HG02571 (cell line): Measurements from ENCODE around the gene NEU3.
"Not testable (repeated sequence)": the region's sequence is repeated elsewhere in the genome, so short reads cannot be mapped to it uniquely, and the experiment has no call there.

Experiments
- ATAC-seq: cut with Tn5 transposase; IDR thresholded peaks from one replicate; pipeline ENCODE4 v1.9.1; 2021; ENCODE audit warnings: mild to moderate bottlenecking, moderate library complexity; ENCODE audit not compliant: unreplicated experiment

The NEU3 gene

DNA sequence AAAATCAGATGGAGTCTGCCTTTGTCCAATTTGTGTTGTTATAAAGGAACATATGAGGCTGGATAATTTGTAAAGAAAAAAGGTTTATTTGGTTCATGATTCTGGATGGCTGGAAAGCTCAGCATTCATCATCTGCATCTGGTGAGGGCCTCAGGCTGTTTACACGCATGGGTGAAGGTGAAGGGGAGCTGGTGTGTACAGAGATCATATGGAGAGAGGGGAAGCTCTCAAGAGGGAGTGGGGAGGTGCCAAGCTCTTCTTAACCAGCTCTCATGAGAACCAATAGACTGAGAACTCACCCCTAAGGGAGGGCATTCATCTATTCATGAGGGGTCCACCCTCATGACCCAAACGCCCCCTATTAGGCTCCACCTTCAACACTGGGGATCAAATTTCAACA is 40.0 kb downstream of the NEU3 start:
- no peak for ATAC-seq

DNA sequence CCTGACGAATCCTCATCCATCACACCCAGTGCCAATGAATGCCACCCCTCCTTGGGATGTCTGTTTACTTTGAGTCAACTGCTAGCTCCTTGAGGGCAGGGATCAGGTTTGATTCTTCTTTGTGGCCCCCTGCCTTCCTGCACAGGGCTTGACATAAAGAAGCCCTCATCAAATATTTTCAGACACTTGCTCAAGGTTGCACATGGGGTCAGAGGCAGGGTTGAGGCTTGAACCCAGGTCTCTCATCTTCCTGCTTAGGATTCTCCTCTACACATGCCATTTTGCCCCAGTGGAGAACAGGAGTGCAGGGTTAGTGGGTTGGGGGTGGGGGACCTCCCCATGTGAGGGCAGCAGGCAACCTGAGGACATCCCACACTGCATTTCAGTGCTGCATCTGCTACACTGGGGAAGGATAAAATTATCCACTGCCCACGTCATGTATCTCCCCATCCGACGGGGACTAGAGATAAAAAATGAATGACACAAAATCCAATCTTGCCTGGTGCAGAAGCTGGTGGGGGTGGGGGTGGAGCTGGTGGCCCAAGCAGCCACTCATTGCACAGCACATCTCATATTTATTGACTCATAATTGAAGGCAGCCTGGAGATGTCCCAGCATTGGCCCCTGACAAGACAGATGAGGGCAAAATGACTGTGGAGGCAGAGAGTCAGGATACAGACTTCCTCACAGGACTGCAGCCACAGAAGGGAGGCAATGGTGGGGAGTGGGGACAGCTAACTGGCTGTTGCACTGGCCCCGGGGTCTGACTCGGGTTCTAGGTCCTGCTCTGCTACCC is 41.3 kb downstream of the NEU3 start:
- no peak for ATAC-seq

DNA sequence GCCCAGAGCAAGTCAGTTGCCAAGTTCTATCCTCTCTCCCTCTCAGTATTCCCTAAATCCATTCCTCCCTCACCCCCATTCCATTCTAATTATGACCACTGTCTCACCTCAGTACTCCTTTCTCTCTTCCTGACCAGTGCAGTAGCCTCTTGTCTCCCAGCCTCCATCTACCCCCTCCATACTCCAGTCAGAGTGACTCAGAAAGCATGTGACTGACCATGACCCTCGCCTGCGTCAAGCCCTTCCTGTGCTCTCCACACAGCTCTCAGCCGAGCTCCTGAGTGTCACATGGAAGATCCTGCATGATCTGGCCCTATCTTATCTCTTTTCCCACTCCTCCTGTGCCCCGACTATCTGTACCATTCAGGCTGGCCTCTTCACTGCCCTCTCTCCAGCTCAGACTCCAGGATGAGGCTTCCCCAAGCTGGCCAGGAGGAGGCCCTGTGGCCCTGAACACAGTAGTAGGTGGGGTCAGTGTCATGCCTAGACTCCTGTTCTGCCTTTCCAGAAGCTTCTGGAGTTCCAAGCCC is 42.6 kb downstream of the NEU3 start:
- no peak for ATAC-seq

DNA sequence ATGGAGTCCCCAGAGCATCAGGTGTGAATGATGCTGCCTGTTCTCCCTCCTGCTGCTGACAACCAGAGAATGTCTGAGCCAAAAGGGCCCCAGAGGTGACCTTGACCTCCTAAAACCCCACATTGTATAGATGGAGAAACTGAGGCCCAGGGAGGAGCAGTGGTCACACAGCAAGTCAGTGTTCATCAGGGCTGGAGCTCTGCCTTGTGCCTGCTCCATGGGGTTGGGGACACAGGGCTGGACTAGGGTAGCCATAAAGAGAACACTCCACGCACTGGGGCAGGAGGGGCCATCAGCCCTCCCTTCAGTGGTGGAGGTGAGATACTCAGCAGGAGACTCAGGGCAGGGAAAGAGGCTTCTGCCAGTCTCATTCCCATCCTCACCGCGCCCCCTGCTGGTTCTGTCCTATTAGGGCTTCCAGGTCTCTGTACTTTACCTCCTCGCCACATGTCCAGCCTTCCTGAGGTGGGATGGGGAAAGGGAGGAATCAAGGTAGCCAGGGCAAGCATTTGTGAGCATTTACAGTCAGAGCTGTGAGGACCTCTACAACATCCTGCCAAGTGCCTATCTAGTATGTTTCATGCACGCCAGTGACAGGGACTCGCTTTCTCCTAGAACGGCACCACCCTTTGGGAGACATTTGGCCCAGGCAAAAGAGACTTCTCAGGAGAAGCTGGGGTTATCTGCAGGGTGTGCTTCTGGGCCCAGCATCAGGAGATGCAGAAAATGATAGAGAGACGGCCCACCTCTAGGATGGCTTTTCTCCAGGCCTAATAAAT is 43.2 kb downstream of the NEU3 start:
- no peak for ATAC-seq

DNA sequence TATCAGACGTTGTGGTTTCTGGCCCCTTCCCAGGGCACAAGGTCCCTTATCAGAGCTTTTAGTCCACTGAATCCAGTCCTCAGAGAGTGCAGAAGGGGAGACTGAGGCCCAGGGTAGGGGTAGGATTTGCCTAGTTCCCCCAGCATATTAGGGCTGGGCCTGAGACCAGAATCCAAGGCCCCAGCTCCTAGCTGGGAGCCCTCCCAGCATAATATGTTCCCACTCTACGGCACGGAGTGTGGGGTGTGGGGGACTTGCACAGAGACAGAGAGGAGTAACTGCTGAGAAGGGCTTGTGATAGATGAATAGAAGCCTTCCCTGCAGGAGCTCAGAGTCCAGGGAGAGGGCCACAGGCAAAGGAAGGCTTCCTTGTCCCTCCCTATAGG is 43.8 kb downstream of the NEU3 start:
- no peak for ATAC-seq

DNA sequence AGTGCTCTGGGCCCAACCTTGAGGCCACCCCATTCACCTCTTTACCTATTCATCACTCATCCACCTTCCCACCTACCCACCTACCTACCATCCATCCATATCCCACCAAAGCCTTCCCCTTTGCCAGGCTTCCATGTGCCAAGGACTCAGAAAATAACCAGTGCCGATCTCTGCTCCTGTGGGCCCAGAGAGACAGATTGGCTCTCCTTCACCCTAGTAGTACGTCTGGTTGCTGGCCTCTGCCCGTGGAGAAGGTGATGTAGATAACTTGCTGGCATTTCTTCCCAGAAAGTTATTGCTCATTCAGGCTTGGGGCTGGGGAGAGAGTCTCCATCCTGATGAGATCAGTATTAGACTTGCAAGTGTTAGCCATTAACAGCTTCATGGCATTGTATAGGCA is 45.2 kb downstream of the NEU3 start:
- ATAC-seq = no peak

DNA sequence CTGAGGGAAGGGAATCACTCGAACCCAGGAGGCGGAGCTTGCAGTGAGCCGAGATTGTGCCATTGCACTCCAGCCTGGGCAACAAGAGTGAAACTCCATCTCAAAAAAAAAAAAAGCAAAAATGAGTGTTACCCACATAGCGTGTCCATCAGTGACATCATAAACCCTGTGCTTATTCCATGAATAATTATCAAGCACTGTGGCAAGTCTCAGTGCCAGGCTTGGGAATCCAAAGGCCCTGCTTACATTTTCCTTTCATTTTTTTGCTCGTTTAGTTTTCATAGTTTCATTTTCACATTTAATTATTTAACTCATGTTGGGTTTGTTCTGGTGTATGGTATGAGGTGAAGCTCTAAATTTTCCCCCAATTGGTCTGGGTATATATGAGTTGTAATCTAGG is 46.5 kb downstream of the NEU3 start:
- ATAC-seq = no peak

DNA sequence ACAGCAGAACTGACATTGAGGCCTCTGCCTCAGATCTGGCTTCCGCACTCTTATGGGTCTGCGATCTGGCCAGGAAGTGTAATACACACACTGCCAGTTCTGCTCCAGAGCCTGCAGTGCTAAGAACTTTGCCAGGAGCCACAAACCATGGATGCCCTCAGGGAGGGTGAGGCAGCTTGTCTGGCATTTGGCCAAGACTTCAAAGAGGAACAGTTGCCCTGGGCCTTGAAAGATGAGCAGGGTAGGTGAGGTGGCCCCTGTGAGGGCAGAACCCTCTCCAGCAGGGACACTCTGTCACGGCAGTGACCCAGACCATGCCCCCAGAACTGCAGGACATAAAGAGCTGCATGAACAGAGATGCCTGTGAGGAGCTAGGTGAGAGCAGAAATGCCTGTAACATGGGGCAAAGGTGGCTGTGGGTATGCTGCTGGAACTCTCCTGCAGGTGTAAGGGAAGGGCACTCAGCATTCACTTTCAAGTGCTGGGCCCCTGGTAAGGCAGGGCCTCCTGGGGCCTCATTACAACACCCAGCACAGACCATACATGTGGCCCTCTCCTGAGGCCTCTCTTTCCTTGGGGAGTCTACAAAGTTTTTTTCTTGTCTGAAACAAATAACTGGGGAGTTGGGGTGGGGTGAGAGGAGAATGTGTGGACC is 47.3 kb downstream of the NEU3 start:
- ATAC-seq = no peak

DNA sequence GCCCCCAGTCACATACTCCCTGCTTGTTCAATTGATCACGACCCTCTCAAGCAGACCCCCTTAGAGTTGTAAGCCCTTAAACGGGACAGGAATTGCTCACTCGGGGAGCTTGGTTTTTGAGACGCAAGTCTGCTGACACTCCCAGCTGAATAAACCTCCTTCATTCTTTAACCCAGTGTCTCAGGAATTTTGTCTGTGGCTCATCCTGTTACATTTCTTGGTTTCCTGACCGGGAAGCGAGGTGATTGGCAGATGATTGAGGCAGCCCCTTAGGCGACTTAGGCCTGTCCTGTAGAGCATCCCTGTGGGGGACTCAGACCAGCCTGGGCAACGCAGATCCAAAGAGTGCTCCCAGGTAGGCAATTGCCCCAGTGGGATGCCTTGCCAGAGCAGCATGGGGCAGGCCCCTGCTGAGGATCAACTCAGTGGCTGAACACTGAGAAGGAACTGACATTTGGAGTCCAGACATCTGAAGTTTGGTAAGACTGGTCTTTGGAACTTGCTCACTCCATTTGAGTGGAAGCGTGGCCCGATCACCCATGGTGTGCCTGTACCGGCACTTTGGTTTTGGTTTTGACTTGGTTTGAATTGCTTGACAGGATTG is 51.5 kb downstream of the NEU3 start:
- no peak for ATAC-seq

DNA sequence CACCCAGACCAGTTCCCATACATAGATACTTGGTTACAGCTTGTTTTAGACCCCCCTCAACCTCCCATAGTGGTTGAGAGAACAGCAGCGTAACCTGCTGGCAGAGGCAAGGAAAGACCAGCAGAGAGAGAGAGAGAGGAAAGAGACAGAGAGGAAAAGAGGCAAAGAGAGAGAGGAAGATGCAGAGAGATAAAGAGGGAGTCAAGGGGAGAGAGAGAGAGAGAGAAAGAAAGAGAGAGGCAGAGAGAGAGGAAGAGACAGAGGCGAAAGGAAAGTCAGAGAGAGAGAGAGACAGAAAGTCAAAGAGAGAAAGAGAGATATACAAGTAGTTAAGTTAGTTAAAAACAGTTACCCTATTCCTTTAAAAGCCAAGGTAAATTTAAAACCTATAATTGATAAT is 52.5 kb downstream of the NEU3 start:
- ATAC-seq = no peak

DNA sequence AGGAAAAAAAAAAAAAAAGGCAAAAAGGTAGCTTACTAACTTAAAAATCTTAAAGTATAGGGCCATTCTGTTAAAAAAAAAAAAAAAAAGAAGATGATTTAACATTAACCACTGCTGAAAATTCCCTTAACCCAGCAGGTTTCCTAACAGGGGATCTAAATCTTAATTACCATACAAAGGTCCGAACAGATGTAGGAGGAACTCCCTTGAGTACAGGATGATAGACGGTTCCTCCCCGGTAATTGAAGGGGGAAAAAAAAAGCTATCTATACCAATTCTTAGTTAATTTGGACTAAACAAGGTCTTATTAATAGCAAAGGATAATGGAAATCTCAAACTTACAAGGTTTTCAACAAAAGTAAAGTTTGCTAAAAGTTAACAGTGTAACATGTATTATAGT is 53.1 kb downstream of the NEU3 start:
- ATAC-seq = not testable (repeated sequence)

DNA sequence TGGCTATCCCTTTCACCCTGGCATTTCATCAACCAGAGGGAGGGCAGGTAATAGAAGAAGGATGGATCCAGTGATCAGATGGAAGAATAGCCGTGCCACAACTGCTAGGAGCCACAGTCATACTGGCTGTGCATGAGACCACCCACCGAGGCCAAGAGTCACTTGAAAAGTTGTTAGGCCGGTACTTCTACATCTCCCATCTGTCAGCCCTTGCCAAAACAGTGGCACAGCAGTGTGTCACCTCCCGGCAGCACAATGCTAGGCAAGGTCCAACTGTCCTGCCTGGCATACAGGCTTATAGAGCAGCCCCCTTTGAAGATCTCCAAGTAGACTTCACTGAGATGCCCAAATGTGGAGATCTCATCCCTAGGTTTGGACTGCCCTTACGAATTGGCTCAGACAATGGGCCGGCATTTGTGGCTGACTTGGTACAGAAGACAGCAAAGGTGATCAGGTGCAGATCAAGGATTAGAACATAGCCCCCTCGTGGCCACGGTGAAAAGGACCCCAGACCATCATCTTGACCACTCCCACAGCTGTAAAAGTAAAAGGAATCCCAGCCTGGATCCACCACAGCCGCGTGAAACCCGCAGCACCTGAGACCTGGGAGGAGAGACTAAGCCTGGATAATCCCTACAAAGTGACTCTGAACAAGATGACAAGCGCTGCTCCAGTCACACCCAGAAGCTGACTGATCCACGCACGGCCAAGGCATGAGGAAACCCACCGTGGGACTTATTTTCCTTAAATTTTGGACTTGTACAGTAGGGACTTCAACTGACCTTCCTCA is 55.8 kb downstream of the NEU3 start:
- ATAC-seq = not testable (repeated sequence)

DNA sequence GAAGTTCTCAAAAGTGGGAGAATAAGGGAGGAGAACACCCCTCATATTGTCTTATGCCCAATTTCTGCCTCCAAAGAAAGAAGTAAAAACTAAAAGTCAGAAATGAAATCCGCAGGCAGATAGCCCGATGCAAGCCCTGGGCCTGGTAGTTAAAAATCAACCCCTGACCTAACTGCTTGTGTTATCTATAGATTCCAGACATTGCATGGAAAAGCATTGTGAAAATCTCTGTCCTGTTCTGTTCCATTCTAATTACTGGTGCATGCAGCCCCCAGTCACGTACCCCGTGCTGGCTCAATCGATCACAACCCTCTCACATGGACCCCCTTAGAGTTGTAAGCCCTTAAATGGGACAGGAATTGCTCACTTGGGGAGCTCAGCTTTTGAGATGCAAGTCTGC is 57.9 kb downstream of the NEU3 start:
- ATAC-seq = not testable (repeated sequence)

DNA sequence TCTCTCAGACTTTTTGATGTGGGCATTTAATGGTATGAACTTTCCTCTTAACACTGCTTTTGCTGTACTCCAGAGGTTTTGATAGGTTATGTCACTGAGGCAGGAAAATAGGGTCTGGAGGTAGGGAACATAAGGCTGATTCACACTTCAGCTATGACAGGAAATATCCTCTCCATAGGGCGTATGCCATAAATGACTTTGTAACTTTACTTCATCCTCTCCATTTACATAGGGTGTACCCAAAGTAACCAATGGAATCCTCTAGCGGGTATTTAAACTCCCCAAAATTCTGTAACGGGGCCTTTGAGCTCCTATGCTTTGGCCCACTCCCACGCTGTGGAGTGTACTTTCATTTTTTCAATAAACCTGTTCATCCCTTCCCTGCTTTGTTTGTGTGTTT is 58.5 kb downstream of the NEU3 start:
- no peak for ATAC-seq

DNA sequence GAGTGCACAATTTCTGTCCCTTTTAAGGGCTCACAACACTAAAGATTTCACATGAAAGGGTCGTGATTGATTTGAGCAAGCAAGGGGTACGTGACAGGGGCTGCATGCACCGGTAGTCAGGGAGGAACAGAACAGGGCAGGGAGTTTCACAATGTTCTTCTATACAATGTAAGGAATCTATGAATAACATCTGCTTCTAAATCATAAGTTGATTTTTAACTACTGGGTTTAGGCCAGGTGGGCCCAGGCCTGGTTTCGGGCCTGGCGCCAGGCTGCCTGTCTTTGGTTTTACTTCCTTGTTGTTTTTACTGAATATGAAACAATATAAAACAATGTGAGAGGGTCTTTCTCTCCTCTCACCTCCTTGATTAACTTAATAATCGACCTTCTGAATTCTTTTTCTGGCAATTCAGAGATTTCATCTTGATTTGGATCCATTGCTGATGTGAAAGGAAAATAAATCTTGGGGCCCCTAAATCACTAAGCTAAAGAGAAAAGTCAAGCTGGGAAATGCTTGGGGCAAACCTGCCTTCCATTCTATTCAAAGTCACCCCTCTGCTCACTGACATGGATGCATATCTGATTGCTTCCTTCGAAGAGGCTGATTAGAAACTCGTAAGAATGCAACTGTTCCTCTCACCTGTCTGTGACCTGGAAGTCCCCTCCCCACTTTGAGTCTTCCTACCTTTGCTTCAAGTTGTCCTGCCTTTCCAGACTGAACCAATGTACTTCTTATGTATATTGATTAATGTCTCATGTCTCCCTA is 61.0 kb downstream of the NEU3 start:
- ATAC-seq = not testable (repeated sequence)

DNA sequence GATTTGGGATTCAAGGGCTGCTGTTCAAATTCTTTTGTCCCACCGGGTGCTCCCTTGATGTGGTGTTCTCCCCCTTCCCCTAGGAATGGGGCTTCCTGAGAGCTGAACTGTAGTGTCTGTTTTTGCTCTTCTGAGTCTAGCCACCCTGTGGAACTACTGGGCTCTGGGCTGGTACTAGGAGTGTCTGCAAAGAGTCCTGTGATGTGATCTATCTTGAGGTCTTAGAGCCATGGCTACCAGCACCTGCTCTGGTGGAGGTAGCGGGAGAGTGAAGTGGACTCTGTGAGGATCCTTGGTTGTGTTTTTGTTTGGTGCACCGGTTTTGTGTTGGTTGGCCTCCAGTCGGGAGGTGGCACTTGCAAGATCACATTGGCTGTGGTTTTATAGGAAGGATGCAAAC is 61.8 kb downstream of the NEU3 start:
- no peak for ATAC-seq

DNA sequence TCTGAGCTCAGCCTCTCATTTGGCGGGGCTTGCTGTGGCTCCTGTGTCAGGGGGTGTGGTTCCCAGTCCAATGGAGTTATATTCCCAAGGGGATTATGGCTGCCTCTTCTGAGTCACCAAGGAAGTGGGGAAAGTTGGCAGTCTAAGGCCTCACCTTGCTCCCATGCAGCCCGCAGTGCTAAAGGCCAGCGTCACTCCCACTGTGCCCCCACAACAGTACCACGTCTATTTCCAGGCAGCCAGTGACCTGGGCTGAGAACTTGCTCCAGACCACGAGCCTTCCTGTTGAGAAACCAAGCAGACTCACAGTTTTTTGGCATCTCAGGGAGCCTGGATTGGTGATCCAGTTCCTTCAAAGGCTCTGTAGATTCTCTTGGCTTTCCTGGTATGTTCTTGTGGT is 62.3 kb downstream of the NEU3 start:
- ATAC-seq = no peak

DNA sequence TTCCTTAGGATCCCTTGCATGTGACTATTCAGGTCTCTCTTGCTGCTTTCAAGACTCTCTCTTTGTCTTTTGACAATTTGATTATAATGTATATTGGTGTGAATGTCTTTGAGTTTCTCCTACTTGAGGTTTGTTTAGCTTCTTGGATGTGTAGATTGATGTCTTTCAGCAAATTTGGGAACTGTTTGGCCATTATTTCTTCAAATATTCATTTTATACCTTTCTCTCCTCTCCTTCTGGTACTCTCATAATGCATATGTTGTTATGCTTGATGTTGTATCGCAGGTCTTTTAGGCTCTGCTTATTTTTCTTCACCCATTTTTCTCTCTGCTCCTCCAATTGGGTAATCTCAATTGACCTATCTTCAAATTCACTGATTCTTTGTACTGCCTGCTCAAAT is 63.7 kb downstream of the NEU3 start:
- ATAC-seq = no peak

DNA sequence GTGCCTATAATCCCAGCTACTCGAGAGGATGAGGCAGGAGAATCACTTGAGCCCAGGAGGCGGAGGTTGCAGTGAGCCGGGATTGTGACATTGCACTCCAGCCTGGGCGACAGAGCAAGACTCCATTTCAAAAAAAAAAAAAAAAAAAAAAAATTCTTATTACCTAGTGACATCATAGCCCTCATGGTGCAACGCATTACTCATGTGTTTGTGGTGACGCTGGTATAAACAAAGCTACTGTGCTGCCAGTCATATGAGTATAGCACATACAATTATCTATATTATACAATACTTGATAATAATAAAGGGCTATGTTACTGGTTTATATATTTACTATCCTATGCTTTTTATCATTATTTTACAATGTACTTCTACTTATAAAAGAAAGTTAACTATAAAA is 66.8 kb downstream of the NEU3 start:
- ATAC-seq = no peak

DNA sequence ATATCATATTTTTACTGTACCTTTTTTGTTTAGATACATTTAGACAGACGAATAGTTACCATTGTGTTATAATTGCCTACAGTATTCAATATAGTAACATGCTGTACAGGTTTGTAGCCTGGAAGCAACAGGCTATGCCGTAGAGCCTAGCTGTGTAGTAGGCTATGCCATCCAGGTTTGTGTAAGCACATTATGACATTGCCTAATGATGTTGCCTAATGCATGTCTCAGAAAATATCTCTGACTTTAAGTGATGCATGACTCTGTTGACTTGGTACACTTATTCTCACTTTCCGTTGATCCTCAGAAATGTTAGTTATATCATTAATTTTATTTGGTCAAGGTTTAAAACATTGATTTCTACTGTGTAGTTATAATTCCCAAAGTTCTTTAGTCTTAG is 68.1 kb downstream of the NEU3 start:
- ATAC-seq = no peak
